ENCODE results near the gene GINS1.

- TF ChIP-seq CTCF (IDR thresholded peaks at IDR 0.05) (no peak), POLR2AphosphoS5 (IDR thresholded peaks at IDR 0.05; ENCODE audit: low read depth, low read length) (no peak), SIN3A (IDR thresholded peaks at IDR 0.05; ENCODE audit: borderline replicate concordance, insufficient read depth, low read depth, low read length) (no peak)
Measured at GRCh38 chr20:25382704-25383370, 24.6 kb upstream of the GINS1 start.

All from Panc1 (cell line).